ENCODE data around the gene MYH14.
A peak's percentile ranks its signal among the peaks of the same experiment; 100 is the strongest.

The MYH14 gene

GRCh38 chr19:50203281-50204080 is at the start of gene MYH14:
Gene MYH14 (plus strand): TSS chr19:50203622. CDS start chr19:50210366, 6,744 bp downstream.
- peak in 2 of 4 experiments; percentile 2 to 17 for DNase-seq (ENCODE audit: low read depth in 4 of 4, low spot score in 1 of 4)

- DNase-seq (ENCODE audit: low read depth in 4 of 4, low spot score in 1 of 4) = no peak
These were observed 48.9 kb upstream of the MYH14 start for GRCh38 chr19:50154529-50154928.

- no peak for DNase-seq (ENCODE audit: low read depth in 4 of 4, low spot score in 1 of 4)
These were observed 47.8 kb upstream of the MYH14 start for GRCh38 chr19:50155520-50156109.

GRCh38 chr19:50158577-50158976 is 44.8 kb upstream of the MYH14 start:
- DNase-seq (ENCODE audit: low read depth in 4 of 4, low spot score in 1 of 4) = no peak

GRCh38 chr19:50159078-50159477 is 44.3 kb upstream of the MYH14 start:
- DNase-seq (ENCODE audit: low read depth in 4 of 4, low spot score in 1 of 4) = no peak

- no peak for DNase-seq (ENCODE audit: low read depth in 4 of 4, low spot score in 1 of 4)
These were observed 40.4 kb upstream of the MYH14 start, which contains the start of gene IZUMO2 for GRCh38 chr19:50162988-50163387. Gene IZUMO2 (minus strand): TSS chr19:50163281. CDS start chr19:50163194, 87 bp downstream.

- DNase-seq (ENCODE audit: low read depth in 4 of 4, low spot score in 1 of 4) = no peak
These were observed 36.1 kb upstream of the MYH14 start for GRCh38 chr19:50167314-50167721.

- no peak for DNase-seq (ENCODE audit: low read depth in 4 of 4, low spot score in 1 of 4)
These were observed 31.7 kb upstream of the MYH14 start for GRCh38 chr19:50171752-50172151.

- DNase-seq (ENCODE audit: low read depth in 4 of 4, low spot score in 1 of 4) = no peak
These were observed 30.7 kb upstream of the MYH14 start for GRCh38 chr19:50172726-50173125.

GRCh38 chr19:50173127-50173526 is 30.3 kb upstream of the MYH14 start:
- DNase-seq (ENCODE audit: low read depth in 4 of 4, low spot score in 1 of 4) = no peak

GRCh38 chr19:50174100-50174793 is 29.2 kb upstream of the MYH14 start:
- DNase-seq (ENCODE audit: low read depth in 4 of 4, low spot score in 1 of 4) = no peak

- DNase-seq (ENCODE audit: low read depth in 4 of 4, low spot score in 1 of 4) = no peak
These were observed 27.5 kb upstream of the MYH14 start for GRCh38 chr19:50175924-50176323.

GRCh38 chr19:50176775-50177174 is 26.6 kb upstream of the MYH14 start:
- no peak for DNase-seq (ENCODE audit: low read depth in 4 of 4, low spot score in 1 of 4)

- no peak for DNase-seq (ENCODE audit: low read depth in 4 of 4, low spot score in 1 of 4)
These were observed 25.1 kb upstream of the MYH14 start for GRCh38 chr19:50178320-50178719.

GRCh38 chr19:50178859-50179537 is 24.4 kb upstream of the MYH14 start:
- no peak for DNase-seq (ENCODE audit: low read depth in 4 of 4, low spot score in 1 of 4)

- DNase-seq (ENCODE audit: low read depth in 4 of 4, low spot score in 1 of 4) = no peak
These were observed 22.3 kb upstream of the MYH14 start for GRCh38 chr19:50181121-50181520.

- DNase-seq (ENCODE audit: low read depth in 4 of 4, low spot score in 1 of 4) = no peak
These were observed 19.2 kb upstream of the MYH14 start for GRCh38 chr19:50184196-50184595.

- no peak for DNase-seq (ENCODE audit: low read depth in 4 of 4, low spot score in 1 of 4)
These were observed 15.5 kb upstream of the MYH14 start for GRCh38 chr19:50187937-50188336.

- no peak for DNase-seq (ENCODE audit: low read depth in 4 of 4, low spot score in 1 of 4)
These were observed 14.1 kb upstream of the MYH14 start for GRCh38 chr19:50189331-50189730.

- DNase-seq (ENCODE audit: low read depth in 4 of 4, low spot score in 1 of 4) = no peak
These were observed 13.0 kb upstream of the MYH14 start for GRCh38 chr19:50190439-50190891.

GRCh38 chr19:50191216-50191615 is 12.2 kb upstream of the MYH14 start:
- no peak for DNase-seq (ENCODE audit: low read depth in 4 of 4, low spot score in 1 of 4)
